Hepatocyte (in vitro differentiated cells): ENCODE results near the gene C6orf89.

Experiments used
- EZH2 ChIP-seq: fragments of 200-600 bp; sonication (generic); IDR thresholded peaks from 2 replicates; pipeline ENCODE4 v1.6.1; 2016; ENCODE audit warnings: antibody characterized with exemption, mild to moderate bottlenecking, borderline replicate concordance
- TF ChIP-seq, protein P1 (sequence below): fragments of 200-600 bp; sonication (generic); IDR thresholded peaks from 2 replicates; pipeline ENCODE4 v1.5.1; 2016; ENCODE audit warnings: antibody characterized with exemption, mild to moderate bottlenecking; ENCODE audit not compliant: poor library complexity

DNA sequence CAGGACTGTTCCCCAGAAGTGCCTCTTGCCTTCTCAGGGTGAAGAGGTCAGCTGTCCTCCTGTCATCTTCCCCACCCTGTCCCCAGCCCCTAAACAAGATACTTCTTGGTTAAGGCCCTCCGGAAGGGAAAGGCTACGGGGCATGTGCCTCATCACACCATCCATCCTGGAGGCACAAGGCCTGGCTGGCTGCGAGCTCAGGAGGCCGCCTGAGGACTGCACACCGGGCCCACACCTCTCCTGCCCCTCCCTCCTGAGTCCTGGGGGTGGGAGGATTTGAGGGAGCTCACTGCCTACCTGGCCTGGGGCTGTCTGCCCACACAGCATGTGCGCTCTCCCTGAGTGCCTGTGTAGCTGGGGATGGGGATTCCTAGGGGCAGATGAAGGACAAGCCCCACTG lies 78.6 kb downstream of the C6orf89 start:
- TF ChIP-seq, protein P1, sequence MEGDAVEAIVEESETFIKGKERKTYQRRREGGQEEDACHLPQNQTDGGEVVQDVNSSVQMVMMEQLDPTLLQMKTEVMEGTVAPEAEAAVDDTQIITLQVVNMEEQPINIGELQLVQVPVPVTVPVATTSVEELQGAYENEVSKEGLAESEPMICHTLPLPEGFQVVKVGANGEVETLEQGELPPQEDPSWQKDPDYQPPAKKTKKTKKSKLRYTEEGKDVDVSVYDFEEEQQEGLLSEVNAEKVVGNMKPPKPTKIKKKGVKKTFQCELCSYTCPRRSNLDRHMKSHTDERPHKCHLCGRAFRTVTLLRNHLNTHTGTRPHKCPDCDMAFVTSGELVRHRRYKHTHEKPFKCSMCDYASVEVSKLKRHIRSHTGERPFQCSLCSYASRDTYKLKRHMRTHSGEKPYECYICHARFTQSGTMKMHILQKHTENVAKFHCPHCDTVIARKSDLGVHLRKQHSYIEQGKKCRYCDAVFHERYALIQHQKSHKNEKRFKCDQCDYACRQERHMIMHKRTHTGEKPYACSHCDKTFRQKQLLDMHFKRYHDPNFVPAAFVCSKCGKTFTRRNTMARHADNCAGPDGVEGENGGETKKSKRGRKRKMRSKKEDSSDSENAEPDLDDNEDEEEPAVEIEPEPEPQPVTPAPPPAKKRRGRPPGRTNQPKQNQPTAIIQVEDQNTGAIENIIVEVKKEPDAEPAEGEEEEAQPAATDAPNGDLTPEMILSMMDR, result no peak
- TF ChIP-seq EZH2, result no peak
